Suprapubic skin (tissue), 4 donors: ENCODE results near the gene CPPED1. TPM values are rescaled to one million over a fixed set of nuclear protein-coding genes. Genes with fewer than 3 reads are reported as not detected.

Experiments
- DNase-seq, 2 donors: peaks; one replicate each; pipeline ENCODE4 v3.0.0-alpha.2; 2019; ENCODE audit warnings: low spot score in 2 of 2
- H3K27ac ChIP-seq: fragments of 200-600 bp; sonication (generic); one replicate; pipeline ENCODE4 v1.5.1; 2019
- H3K27me3 ChIP-seq: fragments of 200-600 bp; sonication (generic); one replicate; pipeline ENCODE4 v1.5.1; 2019
- H3K36me3 ChIP-seq: fragments of 200-600 bp; sonication (generic); one replicate; pipeline ENCODE4 v1.5.1; 2019
- H3K4me1 ChIP-seq: fragments of 200-600 bp; sonication (generic); one replicate; pipeline ENCODE4 v1.5.1; 2019
- H3K4me3 ChIP-seq: fragments of 200-600 bp; sonication (generic); one replicate; pipeline ENCODE4 v1.5.1; 2019; ENCODE audit warnings: mild to moderate bottlenecking
- H3K9me3 ChIP-seq: fragments of 200-600 bp; sonication (generic); one replicate; pipeline ENCODE4 v1.5.1; 2019
- EP300 ChIP-seq: sonication (generic); formaldehyde crosslinking; IDR thresholded peaks from one replicate; pipeline ENCODE4 v1.6.1; 2017; ENCODE audit warnings: antibody characterized with exemption
- POLR2A ChIP-seq, 2 donors: fragments of 450-650 bp; IDR thresholded peaks; one replicate each; pipeline ENCODE4 v1.6.1; 2017; ENCODE audit warnings: antibody characterized with exemption in 2 of 2, mild to moderate bottlenecking in 2 of 2, moderate library complexity in 2 of 2
- POLR2AphosphoS5 ChIP-seq, 3 donors: sonication (generic); formaldehyde crosslinking; IDR thresholded peaks; one replicate each; pipeline ENCODE4 v1.6.1; 2017; ENCODE audit warnings: antibody characterized with exemption in 3 of 3
- WGBS: methylation state at CpG from one replicate; pipeline ENCODE4 v1.1.5; 2018; 5-methylcytosine and 5-hydroxymethylcytosine counted together
- total RNA-seq, 4 donors: library from RNA; depleted of rRNA; stranded (reverse); fragments of >200 nt; gene quantifications; one replicate each; pipeline ENCODE4 v1.1.0, GENCODE V29; 2016
- TF ChIP-seq, protein P1 (sequence below), 2 donors: fragments of 200-600 bp in 1 of 2; fragments of 450-650 bp in 1 of 2; sonication (generic) in 1 of 2; IDR thresholded peaks; one replicate each; pipeline ENCODE4 v1.5.1; 2016 to 2019; ENCODE audit warnings: antibody characterized with exemption in 2 of 2, mild to moderate bottlenecking in 1 of 2, moderate library complexity in 1 of 2

The CPPED1 gene, protein sequence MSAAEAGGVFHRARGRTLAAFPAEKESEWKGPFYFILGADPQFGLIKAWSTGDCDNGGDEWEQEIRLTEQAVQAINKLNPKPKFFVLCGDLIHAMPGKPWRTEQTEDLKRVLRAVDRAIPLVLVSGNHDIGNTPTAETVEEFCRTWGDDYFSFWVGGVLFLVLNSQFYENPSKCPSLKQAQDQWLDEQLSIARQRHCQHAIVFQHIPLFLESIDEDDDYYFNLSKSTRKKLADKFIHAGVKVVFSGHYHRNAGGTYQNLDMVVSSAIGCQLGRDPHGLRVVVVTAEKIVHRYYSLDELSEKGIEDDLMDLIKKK
- 10 to 100 TPM in 2 of 4 donors, 1 to 10 TPM in 2; 8.7 to 13.3 (median 10.7) TPM for total RNA-seq

DNA sequence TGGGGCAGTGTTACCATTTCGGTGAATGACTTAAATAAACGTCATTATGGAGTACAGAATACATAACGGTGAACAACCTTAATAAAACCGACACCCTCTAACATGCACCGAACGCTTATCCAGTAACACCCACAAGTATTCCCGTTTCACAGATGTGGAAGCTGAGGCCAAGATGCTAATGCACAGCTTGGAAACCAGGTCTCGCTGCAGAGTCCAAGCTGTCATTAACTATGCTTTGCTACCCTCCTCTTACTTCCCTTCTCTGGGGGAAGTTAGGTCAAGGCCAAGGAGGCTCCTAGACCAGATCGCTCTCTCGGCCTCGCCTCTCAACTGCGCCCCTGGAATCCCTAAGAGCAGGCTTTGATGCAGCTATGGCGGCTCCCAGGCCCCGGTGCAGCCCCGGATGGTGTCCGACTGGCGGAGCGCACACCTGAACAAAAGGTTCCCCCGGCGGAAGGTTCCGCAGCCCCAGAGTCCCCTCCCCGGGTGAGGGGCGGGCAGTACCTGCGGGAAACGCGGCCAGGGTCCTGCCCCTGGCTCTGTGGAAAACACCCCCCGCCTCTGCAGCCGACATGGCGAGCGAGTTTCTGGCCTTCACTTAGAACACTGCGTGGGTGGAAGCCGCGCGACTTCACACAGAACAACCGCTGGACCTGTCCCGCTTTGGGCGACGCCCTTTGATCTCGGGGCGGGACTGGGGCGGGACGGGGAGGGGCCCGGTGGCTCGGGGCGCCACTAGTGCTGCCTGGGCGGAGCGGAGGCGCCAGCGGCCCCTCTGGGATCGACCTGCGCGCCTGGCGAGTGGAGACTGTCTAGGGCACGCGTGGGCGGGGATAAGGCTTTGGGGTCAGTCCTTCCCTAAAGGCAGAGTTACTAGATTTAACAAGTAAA is at the start of gene CPPED1:
Gene CPPED1, minus strand, starts transcription at position 685 of the 891 bp plus-strand sequence. Its CDS starts 111 bp downstream, at position 574.
- no peaks in the 10 kb centered on the region for H3K27me3 ChIP-seq
- no peak for TF ChIP-seq POLR2A (IDR thresholded peaks at IDR 0.05)
- TF ChIP-seq POLR2AphosphoS5 (IDR thresholded peaks at IDR 0.05), result peak in 2 of 3 donors; percentile 35 to 83
- peak within 1 kb of the TSS; percentile 64 for H3K4me3 ChIP-seq
- H3K9me3 ChIP-seq, result no peaks in the 10 kb centered on the region
- peak within 1 kb of the TSS; percentile 88 for H3K27ac ChIP-seq
- peak; percentile 91 to 93 for DNase-seq
- H3K4me1 ChIP-seq, result peaks cover 22% of the 10 kb centered on the region
- H3K36me3 ChIP-seq, result no peaks in the 10 kb centered on the region
- WGBS, result 7% methylated on average over 37 of the region's 56 CpGs

DNA sequence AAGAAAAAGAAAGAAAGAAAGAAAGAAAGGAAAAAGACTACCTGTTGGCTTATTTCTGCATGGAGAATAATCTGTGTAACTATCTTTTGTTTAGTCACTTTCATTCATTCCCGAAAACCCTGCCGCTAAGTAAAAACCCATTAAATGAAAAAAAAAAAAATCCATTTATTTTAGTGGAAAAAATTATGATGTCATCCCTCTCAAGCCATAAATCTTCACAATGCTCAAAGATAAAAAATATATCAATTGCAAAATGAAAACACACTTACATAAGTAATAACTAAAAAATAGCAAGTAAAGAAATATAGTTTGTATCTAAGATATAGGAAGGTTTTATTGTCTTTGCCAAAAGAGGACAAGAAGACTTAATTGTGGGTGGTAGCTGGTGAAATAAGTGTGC is 46.5 kb upstream of the CPPED1 start:
- no peaks in the 10 kb centered on the region for H3K9me3 ChIP-seq
- no peak overlapping the region for H3K27ac ChIP-seq
- no peaks in the 10 kb centered on the region for H3K27me3 ChIP-seq
- WGBS, result 83% methylated on average over 2 of the region's 2 CpGs
- TF ChIP-seq, protein P1, sequence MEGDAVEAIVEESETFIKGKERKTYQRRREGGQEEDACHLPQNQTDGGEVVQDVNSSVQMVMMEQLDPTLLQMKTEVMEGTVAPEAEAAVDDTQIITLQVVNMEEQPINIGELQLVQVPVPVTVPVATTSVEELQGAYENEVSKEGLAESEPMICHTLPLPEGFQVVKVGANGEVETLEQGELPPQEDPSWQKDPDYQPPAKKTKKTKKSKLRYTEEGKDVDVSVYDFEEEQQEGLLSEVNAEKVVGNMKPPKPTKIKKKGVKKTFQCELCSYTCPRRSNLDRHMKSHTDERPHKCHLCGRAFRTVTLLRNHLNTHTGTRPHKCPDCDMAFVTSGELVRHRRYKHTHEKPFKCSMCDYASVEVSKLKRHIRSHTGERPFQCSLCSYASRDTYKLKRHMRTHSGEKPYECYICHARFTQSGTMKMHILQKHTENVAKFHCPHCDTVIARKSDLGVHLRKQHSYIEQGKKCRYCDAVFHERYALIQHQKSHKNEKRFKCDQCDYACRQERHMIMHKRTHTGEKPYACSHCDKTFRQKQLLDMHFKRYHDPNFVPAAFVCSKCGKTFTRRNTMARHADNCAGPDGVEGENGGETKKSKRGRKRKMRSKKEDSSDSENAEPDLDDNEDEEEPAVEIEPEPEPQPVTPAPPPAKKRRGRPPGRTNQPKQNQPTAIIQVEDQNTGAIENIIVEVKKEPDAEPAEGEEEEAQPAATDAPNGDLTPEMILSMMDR (IDR thresholded peaks at IDR 0.05), result no peak
- TF ChIP-seq POLR2A (IDR thresholded peaks at IDR 0.05) (no peak), EP300 (no peak), POLR2AphosphoS5 (IDR thresholded peaks at IDR 0.05) (no peak)
- no peak for DNase-seq
- no peak overlapping the region for H3K4me3 ChIP-seq
- no peaks in the 10 kb centered on the region for H3K36me3 ChIP-seq
- H3K4me1 ChIP-seq, result no peaks in the 10 kb centered on the region

DNA sequence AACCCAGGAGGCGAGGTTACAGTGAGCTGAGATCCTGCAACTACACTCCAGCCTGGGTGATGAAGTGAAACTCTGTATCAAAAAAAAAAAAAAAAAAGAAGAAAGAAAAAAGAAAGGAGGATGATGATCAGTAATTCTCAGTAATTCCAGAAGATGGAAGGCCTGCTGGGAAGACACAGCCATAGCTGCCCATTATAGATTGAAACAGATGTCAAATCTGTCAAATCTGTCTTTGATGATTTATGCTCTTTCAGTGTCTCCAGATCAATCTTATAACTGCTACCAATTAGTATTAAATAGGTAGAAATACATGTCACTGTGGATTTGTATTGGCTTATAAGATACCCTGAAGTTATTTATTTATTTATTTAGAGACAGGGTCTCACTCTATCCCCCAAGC is 42.9 kb upstream of the CPPED1 start:
- no peaks in the 10 kb centered on the region for H3K36me3 ChIP-seq
- DNase-seq, result no peak
- H3K4me1 ChIP-seq, result no peaks in the 10 kb centered on the region
- H3K4me3 ChIP-seq, result no peak overlapping the region
- H3K27ac ChIP-seq, result no peak overlapping the region
- H3K9me3 ChIP-seq, result no peaks in the 10 kb centered on the region
- no peaks in the 10 kb centered on the region for H3K27me3 ChIP-seq
- TF ChIP-seq, protein P1 (IDR thresholded peaks at IDR 0.05), result no peak
- TF ChIP-seq EP300 (no peak), POLR2AphosphoS5 (IDR thresholded peaks at IDR 0.05) (no peak), POLR2A (IDR thresholded peaks at IDR 0.05) (no peak)
- 85% methylated on average over 1 of the region's 1 CpG for WGBS

DNA sequence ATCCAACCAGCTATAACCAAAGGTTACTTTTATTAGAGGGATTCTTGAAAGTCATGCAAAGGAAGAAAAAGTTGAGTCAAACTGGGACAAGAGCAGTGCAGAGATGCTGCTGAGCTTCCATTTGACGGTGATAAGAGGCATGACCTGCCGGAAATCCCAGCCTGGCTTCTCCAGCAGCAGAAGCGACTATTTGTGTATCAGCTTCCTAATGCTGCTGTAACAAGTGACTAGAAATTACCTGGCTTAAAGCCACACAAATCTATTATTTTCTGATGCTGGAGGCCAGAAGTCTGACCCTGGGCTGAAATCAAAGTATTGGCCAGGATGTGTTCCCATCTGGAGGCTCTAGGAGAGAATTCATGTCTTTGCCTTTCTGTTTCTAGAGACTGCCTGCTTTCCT is 41.6 kb upstream of the CPPED1 start:
- Histone ChIP-seq H3K27me3 (no peaks in the 10 kb centered on the region), H3K9me3 (no peaks in the 10 kb centered on the region), H3K36me3 (no peaks in the 10 kb centered on the region), H3K27ac (no peak overlapping the region), H3K4me3 (no peak overlapping the region), H3K4me1 (no peaks in the 10 kb centered on the region)
- WGBS, result 90% methylated on average over 3 of the region's 3 CpGs
- no peak for DNase-seq
- TF ChIP-seq EP300 (no peak), POLR2A (IDR thresholded peaks at IDR 0.05) (no peak), POLR2AphosphoS5 (IDR thresholded peaks at IDR 0.05) (no peak)
- TF ChIP-seq, protein P1 (IDR thresholded peaks at IDR 0.05), result no peak

DNA sequence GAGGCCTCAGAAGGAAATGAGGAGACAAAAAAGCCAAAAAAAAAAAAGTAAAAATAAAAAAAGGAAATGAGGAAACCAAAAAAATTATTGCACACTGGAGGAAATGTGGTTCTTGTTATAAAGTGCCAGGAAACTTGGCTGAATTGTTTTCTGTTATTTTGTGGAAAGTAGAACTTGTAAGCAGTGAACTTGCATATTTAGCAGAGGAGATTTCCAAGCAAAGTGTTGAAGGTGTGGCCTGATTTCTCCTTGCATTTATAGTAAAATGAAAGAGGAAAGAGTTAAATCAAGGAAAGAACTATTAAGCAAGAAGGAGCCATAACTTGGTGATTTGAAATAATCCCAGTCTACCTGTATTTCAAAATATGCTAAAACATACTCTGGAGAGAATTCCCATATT is 34.1 kb upstream of the CPPED1 start:
- no peak overlapping the region for H3K4me3 ChIP-seq
- H3K27ac ChIP-seq, result no peak overlapping the region
- no peaks in the 10 kb centered on the region for H3K4me1 ChIP-seq
- no peak for TF ChIP-seq EP300
- no peak for TF ChIP-seq POLR2A (IDR thresholded peaks at IDR 0.05)
- no peak for TF ChIP-seq POLR2AphosphoS5 (IDR thresholded peaks at IDR 0.05)
- TF ChIP-seq, protein P1 (IDR thresholded peaks at IDR 0.05), result no peak
- DNase-seq, result no peak
- no peaks in the 10 kb centered on the region for H3K27me3 ChIP-seq
- no peaks in the 10 kb centered on the region for H3K36me3 ChIP-seq
- H3K9me3 ChIP-seq, result no peaks in the 10 kb centered on the region
